A673 (cell line): ENCODE data around the gene RPS6KA2. TPM values are rescaled to one million over a fixed set of nuclear protein-coding genes. Genes with fewer than 3 reads are reported as not detected.

Experiments used
- BruUV-seq: library from RNA; stranded (reverse); fragments of 400-500 nt; replicated peaks from 2 replicates; lab custom pipeline; 2021; lab: Mats Ljungman, UMichigan
- CTCF ChIA-PET: fragments of 300-600 bp; sonication (Branson Sonifier 250); formaldehyde crosslinking; loops from one replicate; lab custom pipeline; 2022; ENCODE audit warnings: antibody characterized with exemption; lab: Charles Lee
- POLR2A ChIA-PET: fragments of 300-600 bp; sonication (Branson Sonifier 250); formaldehyde crosslinking; loops from one replicate; lab custom pipeline; 2022; ENCODE audit warnings: antibody characterized with exemption; ENCODE audit not compliant: low non-redundant PET; lab: Charles Lee
- DNase-seq: peaks from one replicate; pipeline ENCODE4 v3.0.0-alpha.2; 2015; ENCODE audit warnings: low spot score
- H3K27ac ChIP-seq: fragments of 200-600 bp; sonication (generic); 2 replicates; pipeline ENCODE4 v1.5.1; 2016; ENCODE audit warnings: mixed run types, low read depth, mild to moderate bottlenecking, mixed read lengths, antibody characterized with exemption, low read length; ENCODE audit not compliant: poor library complexity, severe bottlenecking
- H3K27me3 ChIP-seq: fragments of 200-600 bp; sonication (generic); replicated peaks from 2 replicates; pipeline ENCODE4 v1.6.1; 2017; ENCODE audit warnings: mixed run types, low read depth, mild to moderate bottlenecking, mixed read lengths, antibody characterized with exemption, low read length; ENCODE audit not compliant: insufficient read depth, poor library complexity
- H3K36me3 ChIP-seq: fragments of 200-600 bp; sonication (generic); 2 replicates; pipeline ENCODE4 v1.6.1; 2016; ENCODE audit warnings: mixed run types, mild to moderate bottlenecking, mixed read lengths, antibody characterized with exemption, low read length; ENCODE audit not compliant: insufficient read depth, poor library complexity, severe bottlenecking
- H3K4me1 ChIP-seq: fragments of 200-600 bp; sonication (generic); 2 replicates; pipeline ENCODE4 v1.6.1; 2017; ENCODE audit warnings: mixed run types, mild to moderate bottlenecking, mixed read lengths, antibody characterized with exemption, low read length; ENCODE audit not compliant: insufficient read depth, poor library complexity, severe bottlenecking
- H3K4me3 ChIP-seq: fragments of 200-600 bp; sonication (generic); 2 replicates; pipeline ENCODE4 v1.5.1; 2016; ENCODE audit warnings: low read depth, mixed run types, mild to moderate bottlenecking, mixed read lengths, low read length; ENCODE audit not compliant: poor library complexity, severe bottlenecking
- H3K9me3 ChIP-seq: fragments of 200-600 bp; sonication (generic); 2 replicates; pipeline ENCODE4 v1.6.1; 2016; ENCODE audit warnings: mixed run types, low read depth, mild to moderate bottlenecking, mixed read lengths, antibody characterized with exemption, low read length; ENCODE audit not compliant: poor library complexity, severe bottlenecking
- CTCF ChIP-seq: fragments of 300-800, 200-600 bp; sonication (generic); conservative IDR thresholded peaks from 2 replicates; pipeline ENCODE4 v1.5.1; 2017; ENCODE audit warnings: low read depth, mild to moderate bottlenecking, antibody characterized with exemption, low read length, moderate library complexity, mixed read lengths
- EZH2 ChIP-seq: fragments of 200-600 bp; sonication (generic); IDR thresholded peaks from 2 replicates; pipeline ENCODE4 v1.6.1; 2017; ENCODE audit warnings: borderline replicate concordance, low read depth, mild to moderate bottlenecking, mixed read lengths, antibody characterized with exemption, low read length; ENCODE audit not compliant: poor library complexity, severe bottlenecking
- intact Hi-C: fragments of 100-400 bp; cut with micrococcal nuclease; formaldehyde crosslinking; loops from one replicate; pipeline ENCODE4 v1.10.0; 2022; ENCODE audit not compliant: unreplicated experiment
- total RNA-seq: library from RNA; stranded (reverse); gene quantifications from 2 replicates; pipeline ENCODE4 v1.2.3, GENCODE V29; 2021

Gene RPS6KA2
- total RNA-seq, 1 experiment from 2014 or later, result 30.1 TPM

- BruUV-seq, result no TSS peak
- POLR2A ChIA-PET, result no interaction called here
- DNase-seq, result peak; percentile 25
Observed at GRCh38 chr6:166610069-166610468, 17.0 kb downstream of the RPS6KA2 start.

DNA sequence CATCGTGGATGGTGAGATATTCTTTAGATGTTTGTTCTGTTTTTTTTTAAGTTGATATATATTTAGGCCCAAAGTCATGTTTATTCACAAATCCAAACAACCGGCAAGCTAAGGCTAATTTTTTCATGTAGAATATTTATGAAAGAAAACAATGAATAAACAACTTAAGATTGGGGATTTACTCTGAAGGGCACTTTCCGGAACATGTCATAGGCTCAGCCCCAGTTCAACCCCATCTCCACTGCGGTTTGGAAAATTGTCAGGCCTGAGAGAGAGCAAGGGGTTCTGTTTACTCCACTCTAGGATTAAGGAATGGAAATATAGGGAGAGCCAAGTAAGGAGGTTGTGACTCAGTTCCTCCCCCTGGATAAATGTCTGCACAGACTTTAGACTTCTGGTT, 18.3 kb downstream of the RPS6KA2 start:
- no peak for DNase-seq
- no peak for TF ChIP-seq EZH2
- no peak for TF ChIP-seq CTCF
- Histone ChIP-seq H3K9me3 (no peaks in the 10 kb centered on the region), H3K4me1 (no peaks in the 10 kb centered on the region), H3K4me3 (no peak overlapping the region), H3K27me3 (no peaks in the 10 kb centered on the region), H3K36me3 (no peaks in the 10 kb centered on the region), H3K27ac (no peak overlapping the region)
- ChIA-PET POLR2A (no interaction called here), CTCF (no interaction called here)
- no TSS peak for BruUV-seq
- intact Hi-C loops, result no loop called here

More at GRCh38 chr6:166610069-166610468, 17.0 kb downstream of the RPS6KA2 start:
- no peak overlapping the region for H3K4me3 ChIP-seq
- CTCF ChIA-PET, result interaction anchor here (0.7 kb wide), 1 partner anchor 30 kb away, joined by 7 read pairs; no protein-coding TSS in a partner anchor
- no peaks in the 10 kb centered on the region for H3K36me3 ChIP-seq
- no peak for TF ChIP-seq EZH2
- no peak for TF ChIP-seq CTCF
- H3K9me3 ChIP-seq, result no peaks in the 10 kb centered on the region
- H3K4me1 ChIP-seq, result no peaks in the 10 kb centered on the region
- H3K27ac ChIP-seq, result no peak overlapping the region
- H3K27me3 ChIP-seq, result no peaks in the 10 kb centered on the region
- intact Hi-C loops, result no loop called here

- Histone ChIP-seq H3K27ac (no peak overlapping the region), H3K4me1 (no peaks in the 10 kb centered on the region), H3K9me3 (no peaks in the 10 kb centered on the region), H3K36me3 (no peaks in the 10 kb centered on the region), H3K4me3 (no peak overlapping the region), H3K27me3 (no peaks in the 10 kb centered on the region)
- BruUV-seq, result no TSS peak
- TF ChIP-seq EZH2 (no peak), CTCF (no peak)
- POLR2A ChIA-PET, result no interaction called here
- no peak for DNase-seq
- intact Hi-C loops, result no loop called here
- CTCF ChIA-PET, result no interaction called here
Observed at GRCh38 chr6:166605752-166606151, 21.3 kb downstream of the RPS6KA2 start.
